ENCODE data around the gene BMI1. TPM values are rescaled to one million over a fixed set of nuclear protein-coding genes. Genes with fewer than 3 reads are reported as not detected.

Gene BMI1
- total RNA-seq, 1 experiment from 2014 or later: 73.9 TPM

DNA sequence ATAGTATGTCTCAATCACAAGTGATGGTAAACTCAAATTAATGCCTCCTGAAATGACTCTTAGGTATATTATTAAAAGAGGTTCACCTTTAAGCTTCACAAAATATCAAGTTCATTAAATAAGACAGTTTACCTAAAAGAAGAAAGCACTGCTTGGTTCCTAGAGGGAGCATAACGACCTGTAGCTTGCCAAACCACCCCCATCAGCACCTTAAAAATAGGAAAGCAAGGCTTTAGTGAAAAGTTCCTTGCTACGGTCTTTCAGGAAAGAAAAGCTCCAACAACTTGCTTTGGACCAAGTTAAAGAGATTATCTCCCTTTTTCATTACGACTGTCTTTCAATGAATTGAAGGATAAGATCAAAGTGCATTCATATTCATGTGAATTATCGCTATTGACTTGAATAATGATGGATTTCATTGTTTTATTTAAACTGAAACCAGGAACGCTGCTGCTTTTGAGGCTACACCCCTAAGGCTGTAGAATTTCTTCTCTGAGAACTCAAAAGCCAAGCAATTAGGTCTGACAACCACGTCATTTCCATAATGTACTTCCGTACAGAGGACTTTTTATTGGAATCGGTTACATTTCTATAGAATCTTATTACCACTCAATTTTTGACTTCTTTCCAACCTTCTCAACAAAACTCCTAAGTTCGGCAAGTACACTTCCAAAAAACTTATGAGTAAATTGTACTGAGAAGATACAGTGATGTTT lies 17.4 kb downstream of the BMI1 start:
- peaks cover 72% of the 10 kb centered on the region for H3K27me3 ChIP-seq (replicated peaks)
- H3K4me3 ChIP-seq: no peak overlapping the region
- peaks cover 17% of the 10 kb centered on the region for H3K4me1 ChIP-seq (replicated peaks)
- DNase-seq (ENCODE audit: low read depth in 1 of 2, low spot score in 2 of 2): no peak
- H3K27ac ChIP-seq: no peak overlapping the region
- peaks cover 10% of the 10 kb centered on the region for H3K9me3 ChIP-seq (replicated peaks)
- H3K36me3 ChIP-seq: peaks cover 5% of the 10 kb centered on the region; the same call in 1 of the 2 replicates

DNA sequence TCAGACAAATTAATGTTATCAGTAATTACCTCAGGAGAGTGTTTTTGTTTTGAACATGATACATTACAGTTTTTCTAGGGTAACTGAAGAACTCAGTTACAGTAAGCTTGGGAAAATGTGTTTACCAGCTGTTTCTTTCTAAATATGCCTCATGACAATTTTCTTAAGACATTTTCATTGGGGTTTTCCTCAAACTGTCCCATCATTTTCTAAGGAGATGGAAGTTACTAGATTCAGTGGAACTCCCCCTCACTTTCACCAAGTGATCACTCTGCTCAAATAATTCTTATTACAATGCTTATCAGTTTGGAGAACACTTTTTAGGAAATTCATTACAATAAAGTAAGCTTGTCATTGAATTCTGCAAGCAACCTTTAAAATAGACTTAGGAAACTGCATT lies 18.0 kb downstream of the BMI1 start:
- DNase-seq (ENCODE audit: low read depth in 1 of 2, low spot score in 2 of 2): no peak
- H3K27me3 ChIP-seq (replicated peaks): peaks cover 73% of the 10 kb centered on the region
- H3K27ac ChIP-seq: no peak overlapping the region

DNA sequence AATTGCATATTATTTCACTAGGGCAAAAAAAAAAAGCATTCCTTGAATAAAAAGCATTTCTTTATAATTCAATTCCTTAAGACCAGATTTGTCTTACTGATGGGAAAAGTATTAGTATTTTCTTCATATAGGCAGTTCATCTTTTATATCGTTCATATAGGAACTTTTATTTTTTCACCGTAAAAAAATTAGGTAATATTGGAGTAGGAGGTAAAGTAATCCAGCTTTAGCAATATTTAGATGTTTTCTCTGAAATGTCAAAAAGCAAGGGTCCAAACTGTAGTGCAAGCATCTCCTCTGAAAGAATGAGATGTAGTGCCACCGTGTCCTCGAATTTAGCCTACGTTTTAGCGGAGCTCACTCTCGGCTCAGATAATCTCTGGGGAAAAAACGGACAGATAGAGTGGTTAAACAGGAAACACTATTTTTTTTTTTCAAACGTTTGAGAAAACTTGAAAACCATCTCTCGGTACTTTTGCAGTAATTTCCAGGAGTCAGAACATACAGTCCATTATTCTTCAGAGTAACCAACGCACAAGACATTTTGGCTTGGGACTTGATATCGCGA lies 18.9 kb downstream of the BMI1 start:
- peaks cover 82% of the 10 kb centered on the region for H3K27me3 ChIP-seq (replicated peaks)
- peak overlapping the region; percentile 90 for H3K4me3 ChIP-seq
- peaks cover 17% of the 10 kb centered on the region for H3K4me1 ChIP-seq (replicated peaks)
- DNase-seq (ENCODE audit: low read depth in 1 of 2, low spot score in 2 of 2): no peak
- H3K9me3 ChIP-seq (replicated peaks): peaks cover 10% of the 10 kb centered on the region
- no peak overlapping the region for H3K27ac ChIP-seq
- H3K36me3 ChIP-seq: peaks cover 5% of the 10 kb centered on the region; the same call in 1 of the 2 replicates

More for the DNA sequence above, 18.0 kb downstream of the BMI1 start:
- Histone ChIP-seq H3K4me3 (no peak overlapping the region), H3K36me3 (peaks cover 5% of the 10 kb centered on the region; the same call in 1 of the 2 replicates), H3K4me1 (replicated peaks) (peaks cover 17% of the 10 kb centered on the region), H3K9me3 (replicated peaks) (peaks cover 10% of the 10 kb centered on the region)

DNA sequence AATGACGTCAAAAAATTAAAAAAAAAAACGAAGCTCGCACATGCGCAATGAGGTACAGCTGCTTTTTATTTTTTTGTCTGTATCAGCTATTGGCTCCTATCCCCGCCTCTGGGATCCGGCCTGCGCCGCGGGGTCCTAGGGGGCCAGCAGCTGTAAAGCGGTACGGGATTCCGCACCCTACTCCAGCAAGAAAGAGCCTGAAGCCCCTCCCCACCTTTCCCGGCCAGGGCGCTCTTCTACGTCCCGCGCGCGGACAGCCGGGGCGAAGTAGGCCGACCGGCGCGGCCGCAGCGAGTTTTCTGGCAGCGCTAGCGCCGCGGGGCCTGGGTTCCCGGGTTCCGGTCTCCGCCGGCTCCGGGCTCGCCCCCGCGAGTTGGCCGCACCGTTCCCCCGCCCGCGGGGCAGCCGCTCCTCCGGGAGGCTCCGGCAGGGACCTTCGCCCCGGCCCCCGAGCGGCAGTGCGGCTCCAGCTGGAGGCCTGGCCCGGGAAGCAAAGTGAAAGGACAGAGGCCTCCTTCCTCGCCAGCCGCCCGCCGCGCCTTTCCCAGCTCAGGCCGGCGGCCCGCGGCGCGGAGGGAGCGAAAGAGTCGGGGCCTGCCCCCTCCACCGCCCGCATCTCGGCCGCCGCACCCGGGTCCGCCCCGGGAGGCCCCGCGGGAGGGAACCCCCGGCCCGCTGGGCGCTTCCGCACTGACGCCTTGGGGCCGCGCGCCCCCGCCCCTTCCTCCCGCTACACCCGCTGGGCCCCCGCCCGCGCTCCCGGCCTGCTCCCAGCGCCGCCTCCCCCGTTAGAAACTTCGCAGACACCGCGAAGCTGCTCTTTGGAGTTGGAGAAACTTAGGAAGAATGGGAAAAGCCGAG lies 19.7 kb downstream of the BMI1 start:
- DNase-seq (ENCODE audit: low read depth in 1 of 2, low spot score in 2 of 2): peak; percentile 60 to 93
- Histone ChIP-seq H3K27me3 (replicated peaks) (peaks cover 85% of the 10 kb centered on the region), H3K36me3 (peaks cover 5% of the 10 kb centered on the region; the same call in 1 of the 2 replicates)

DNA sequence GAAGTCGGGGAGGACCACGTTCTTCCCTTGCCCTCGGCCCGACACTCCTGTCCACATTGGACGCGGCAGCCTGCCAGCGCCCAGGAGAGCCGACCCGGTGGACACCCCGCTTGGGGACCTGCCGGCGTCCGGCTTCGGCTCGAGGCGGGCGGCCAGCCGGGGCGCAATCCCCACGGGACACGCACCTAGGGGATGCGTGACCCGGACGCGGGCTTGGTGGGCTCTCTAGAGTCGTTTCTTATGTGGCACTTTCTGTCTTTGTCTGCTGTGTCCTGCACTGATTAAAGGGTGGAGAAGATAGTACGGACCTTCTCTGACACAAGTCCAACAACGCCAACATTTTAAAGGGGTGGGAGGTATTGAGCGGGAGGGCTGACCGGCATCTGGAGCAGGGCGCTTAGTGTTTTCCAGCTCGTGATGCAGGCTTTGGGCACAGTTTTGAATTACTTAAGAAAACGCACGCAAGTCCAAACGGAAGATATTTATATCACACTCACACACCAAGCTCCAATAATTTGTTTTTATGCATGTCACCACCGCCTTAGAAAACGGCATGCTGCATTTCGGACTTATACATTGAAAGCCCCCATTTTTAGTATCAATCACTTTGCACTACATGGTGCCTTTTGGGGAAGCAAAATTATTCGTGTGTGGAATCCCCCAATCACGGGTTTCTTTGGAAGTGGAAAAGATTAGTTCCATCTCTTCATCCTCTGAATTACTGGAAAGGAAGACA lies 20.5 kb downstream of the BMI1 start:
- Histone ChIP-seq H3K36me3 (peaks cover 5% of the 10 kb centered on the region; the same call in 1 of the 2 replicates), H3K4me1 (replicated peaks) (peaks cover 13% of the 10 kb centered on the region), H3K27me3 (replicated peaks) (peaks cover 85% of the 10 kb centered on the region), H3K9me3 (replicated peaks) (peaks cover 6% of the 10 kb centered on the region), H3K4me3 (peak overlapping the region; percentile 90), H3K27ac (no peak overlapping the region)
- DNase-seq (ENCODE audit: low read depth in 1 of 2, low spot score in 2 of 2): peak in 1 of 2 experiments; percentile 61

More for the DNA sequence above, 19.7 kb downstream of the BMI1 start:
- Histone ChIP-seq H3K4me3 (peak overlapping the region; percentile 90), H3K4me1 (replicated peaks) (peaks cover 17% of the 10 kb centered on the region), H3K9me3 (replicated peaks) (peaks cover 14% of the 10 kb centered on the region), H3K27ac (peak overlapping the region; percentile 78)

DNA sequence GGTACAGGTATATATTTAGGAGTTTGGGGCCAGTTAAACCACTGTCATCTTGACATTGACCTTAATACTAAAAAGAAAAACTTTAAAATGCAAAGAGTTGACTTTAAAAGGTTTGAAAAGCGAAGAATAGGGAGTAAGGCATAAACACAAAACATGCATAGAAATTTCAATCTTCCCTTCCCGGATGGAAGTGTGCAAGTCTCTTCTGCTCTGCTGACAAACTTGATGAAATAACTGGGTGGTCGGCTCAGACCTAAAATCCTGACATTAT lies 21.0 kb downstream of the BMI1 start:
- Histone ChIP-seq H3K4me1 (replicated peaks) (peaks cover 10% of the 10 kb centered on the region), H3K27me3 (replicated peaks) (peaks cover 82% of the 10 kb centered on the region), H3K4me3 (no peak overlapping the region), H3K9me3 (replicated peaks) (0 out of 2 replicates have a peak, but pooled peaks cover 4% of the 10 kb centered on the region), H3K36me3 (peaks cover 5% of the 10 kb centered on the region; the same call in 1 of the 2 replicates), H3K27ac (no peak overlapping the region)
- DNase-seq (ENCODE audit: low read depth in 1 of 2, low spot score in 2 of 2): no peak

DNA sequence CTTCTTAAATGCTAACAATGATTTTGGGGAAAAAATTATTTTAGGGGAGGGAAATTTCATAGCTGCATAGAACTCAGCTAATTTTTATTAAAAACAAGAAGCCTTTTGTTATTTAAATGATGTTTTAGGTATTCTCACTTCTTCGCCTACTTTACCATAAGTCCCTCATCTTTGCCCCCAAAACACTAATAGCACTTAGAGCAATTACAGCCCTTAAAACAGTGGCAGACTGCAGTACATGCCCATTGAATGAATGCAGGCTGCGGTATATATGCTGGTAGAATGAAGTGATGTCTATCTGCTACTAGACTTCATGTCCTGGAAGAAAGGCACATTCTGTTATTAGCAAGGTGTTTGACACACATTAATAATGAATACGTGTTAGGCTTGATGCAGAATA lies 21.5 kb downstream of the BMI1 start:
- Histone ChIP-seq H3K27ac (no peak overlapping the region), H3K4me3 (no peak overlapping the region), H3K4me1 (replicated peaks) (peaks cover 10% of the 10 kb centered on the region), H3K9me3 (replicated peaks) (0 out of 2 replicates have a peak, but pooled peaks cover 4% of the 10 kb centered on the region), H3K27me3 (replicated peaks) (peaks cover 80% of the 10 kb centered on the region), H3K36me3 (peaks cover 5% of the 10 kb centered on the region; the same call in 1 of the 2 replicates)
- no peak for DNase-seq (ENCODE audit: low read depth in 1 of 2, low spot score in 2 of 2)

DNA sequence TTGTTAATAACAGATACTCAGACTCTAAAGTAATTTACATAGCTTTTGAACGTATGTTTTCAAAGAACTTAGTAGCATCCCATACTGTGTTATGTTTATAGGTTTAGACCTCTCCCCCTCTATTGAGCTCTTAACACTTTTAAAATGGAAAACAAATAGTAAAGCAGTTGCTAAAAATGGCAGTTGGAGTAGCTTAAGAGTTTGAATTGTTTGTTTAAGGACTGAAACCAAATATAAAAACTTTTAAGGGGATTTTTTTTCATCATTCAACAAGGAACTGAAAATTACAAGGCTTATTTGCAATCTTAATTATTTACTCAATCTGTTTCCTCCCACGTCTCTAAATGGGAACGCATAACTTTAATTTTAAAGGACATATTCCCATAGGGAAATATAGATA lies 22.8 kb downstream of the BMI1 start:
- Histone ChIP-seq H3K27me3 (replicated peaks) (peaks cover 69% of the 10 kb centered on the region), H3K27ac (no peak overlapping the region), H3K36me3 (peaks cover 5% of the 10 kb centered on the region; the same call in 1 of the 2 replicates), H3K4me1 (replicated peaks) (peaks cover 10% of the 10 kb centered on the region), H3K4me3 (no peak overlapping the region), H3K9me3 (replicated peaks) (0 out of 2 replicates have a peak, but pooled peaks cover 4% of the 10 kb centered on the region)
- no peak for DNase-seq (ENCODE audit: low read depth in 1 of 2, low spot score in 2 of 2)

DNA sequence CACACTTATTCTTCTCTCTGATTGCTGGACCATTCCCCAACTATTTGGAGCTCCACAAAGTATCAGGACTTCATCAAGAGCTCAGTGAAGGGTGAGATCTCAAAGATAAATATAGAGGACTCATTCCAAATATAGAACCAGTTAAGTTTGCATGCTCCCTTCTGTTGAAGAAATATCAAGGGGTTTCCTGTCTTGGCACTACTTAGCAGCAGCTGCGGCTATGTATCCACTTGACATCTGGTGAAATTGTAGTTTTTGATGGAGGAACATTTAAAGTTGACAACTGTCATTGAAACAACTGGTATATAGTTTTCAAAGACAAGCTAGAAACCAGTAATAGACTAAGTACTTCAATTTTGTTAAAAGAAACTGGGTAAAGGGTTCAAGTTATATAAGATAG lies 23.4 kb downstream of the BMI1 start:
- Histone ChIP-seq H3K4me3 (no peak overlapping the region), H3K36me3 (peaks cover 5% of the 10 kb centered on the region; the same call in 1 of the 2 replicates), H3K27me3 (replicated peaks) (peaks cover 64% of the 10 kb centered on the region), H3K4me1 (replicated peaks) (peaks cover 10% of the 10 kb centered on the region), H3K9me3 (replicated peaks) (0 out of 2 replicates have a peak, but pooled peaks cover 4% of the 10 kb centered on the region), H3K27ac (no peak overlapping the region)
- no peak for DNase-seq (ENCODE audit: low read depth in 1 of 2, low spot score in 2 of 2)

DNA sequence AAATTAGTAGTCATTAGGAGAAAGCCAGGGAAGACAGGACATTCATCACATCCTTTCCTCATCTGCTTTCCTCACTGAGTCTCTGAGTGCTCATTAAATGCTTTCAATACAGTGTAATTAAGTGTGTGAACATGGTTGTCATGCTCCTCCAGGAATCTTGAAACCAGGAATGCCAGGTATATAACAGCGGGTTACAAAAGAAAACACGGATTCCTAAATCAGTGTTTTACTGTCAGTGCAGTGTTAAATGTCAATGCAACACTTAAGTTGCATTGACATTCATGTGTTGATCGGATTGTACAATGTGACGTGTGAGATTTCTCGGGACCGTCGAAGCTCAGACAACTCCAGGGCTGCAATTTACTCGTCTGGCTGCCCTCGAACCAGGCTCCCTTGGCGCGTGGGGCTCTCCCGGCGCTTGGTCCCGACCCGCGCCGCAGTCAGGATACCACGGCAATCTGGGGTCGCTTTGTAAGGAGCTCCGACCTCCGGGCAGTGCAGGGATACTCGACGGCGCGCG lies 23.9 kb downstream of the BMI1 start:
- Histone ChIP-seq H3K9me3 (replicated peaks) (0 out of 2 replicates have a peak, but pooled peaks cover 4% of the 10 kb centered on the region), H3K27ac (no peak overlapping the region), H3K27me3 (replicated peaks) (peaks cover 58% of the 10 kb centered on the region), H3K4me1 (replicated peaks) (peaks cover 8% of the 10 kb centered on the region), H3K4me3 (no peak overlapping the region), H3K36me3 (peaks cover 5% of the 10 kb centered on the region; the same call in 1 of the 2 replicates)
- no peak for DNase-seq (ENCODE audit: low read depth in 1 of 2, low spot score in 2 of 2)

DNA sequence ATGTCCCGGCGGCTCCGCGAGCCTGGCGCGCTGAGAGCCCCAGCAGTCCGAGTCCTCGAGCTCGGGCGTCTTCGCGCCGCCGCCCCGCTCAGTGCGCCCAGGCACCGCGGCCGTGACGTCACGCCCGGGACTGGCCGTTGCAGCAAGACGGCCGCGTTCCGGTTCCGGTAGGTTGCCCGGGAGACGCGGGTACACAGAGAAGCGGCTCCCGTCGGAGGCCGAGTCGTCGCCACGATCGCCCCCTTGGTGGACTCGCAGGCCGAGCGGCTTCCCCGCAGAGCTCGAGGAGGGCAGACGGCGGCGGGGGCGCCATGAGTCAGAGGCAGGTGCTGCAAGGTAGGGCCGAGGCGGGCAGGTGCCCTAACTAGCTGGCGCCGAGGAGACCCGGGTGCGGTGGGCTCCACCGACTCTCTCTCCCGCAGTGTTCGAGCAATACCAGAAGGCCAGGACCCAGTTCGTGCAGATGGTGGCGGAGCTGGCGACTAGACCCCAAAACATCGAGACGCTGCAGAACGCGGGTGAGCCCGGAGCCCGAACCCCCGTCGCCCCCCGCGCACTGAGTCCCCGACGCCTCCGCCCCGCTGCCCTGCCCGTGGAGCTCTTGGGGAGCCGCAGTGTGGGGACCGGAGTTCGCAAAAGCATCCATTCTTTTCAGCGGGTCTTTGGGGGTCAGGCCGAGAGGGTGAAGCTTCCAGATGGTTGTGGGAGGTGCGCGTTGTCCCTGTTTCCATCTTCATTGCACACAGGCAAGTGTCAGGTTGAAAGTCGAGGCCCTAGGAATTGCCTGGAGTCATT lies 24.6 kb downstream of the BMI1 start, which contains the start of gene SPAG6:
SPAG6 (plus strand) TSS at position 196 of the 795 bp plus-strand sequence; CDS start at position 312, 116 bp downstream.
- peaks cover 7% of the 10 kb centered on the region for H3K4me1 ChIP-seq (replicated peaks)
- H3K27ac ChIP-seq: no peak within 1 kb of the TSS
- H3K27me3 ChIP-seq (replicated peaks): peaks cover 56% of the 10 kb centered on the region
- H3K4me3 ChIP-seq: no peak within 1 kb of the TSS
- DNase-seq (ENCODE audit: low read depth in 1 of 2, low spot score in 2 of 2): no peak
- 0 out of 2 replicates have a peak, but pooled peaks cover 4% of the 10 kb centered on the region for H3K9me3 ChIP-seq (replicated peaks)
- H3K36me3 ChIP-seq: peaks cover 3% of the 10 kb centered on the region; the same call in 1 of the 2 replicates

DNA sequence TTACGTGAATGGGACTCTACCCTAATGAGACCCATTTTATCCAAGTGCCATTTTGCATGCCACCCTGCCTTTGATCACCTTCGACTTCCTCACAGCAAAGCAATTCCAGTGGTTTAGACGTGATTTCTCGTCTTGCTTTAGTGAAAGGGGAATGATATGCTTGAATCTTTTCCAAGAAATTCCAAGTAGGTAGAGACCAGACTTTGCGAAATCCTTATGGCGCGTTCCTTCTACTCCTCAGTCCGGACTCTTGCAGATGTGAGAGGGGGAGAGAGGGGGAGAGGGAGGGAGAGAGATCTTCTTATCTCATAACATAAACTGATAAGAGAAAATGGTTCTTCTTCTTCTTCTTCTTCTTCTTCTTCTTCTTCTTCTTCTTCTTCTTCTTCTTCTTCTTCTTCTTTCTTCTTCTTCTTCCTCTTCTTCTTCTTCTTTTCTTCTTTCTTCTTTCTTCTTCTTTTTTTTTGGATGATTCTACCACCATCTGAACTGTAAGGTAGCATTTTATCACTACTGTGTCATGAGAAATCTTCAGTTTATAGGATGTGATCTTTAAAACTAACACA lies 25.3 kb downstream of the BMI1 start:
- Histone ChIP-seq H3K9me3 (replicated peaks) (0 out of 2 replicates have a peak, but pooled peaks cover 4% of the 10 kb centered on the region), H3K4me3 (no peak overlapping the region), H3K27ac (no peak overlapping the region), H3K27me3 (replicated peaks) (peaks cover 55% of the 10 kb centered on the region), H3K4me1 (replicated peaks) (peaks cover 5% of the 10 kb centered on the region), H3K36me3 (no peaks in the 10 kb centered on the region)
- no peak for DNase-seq (ENCODE audit: low read depth in 1 of 2, low spot score in 2 of 2)
